NT2/D1 (cell line): ENCODE data around the gene FOXK1.
A peak's percentile ranks its signal among the peaks of the same experiment; 100 is the strongest.

Experiments used
- DNase-seq: peaks from one replicate; pipeline ENCODE4 v3.0.0-alpha.2; 2011; ENCODE audit warnings: low read depth, low spot score
- H3K27me3 ChIP-seq: 2 replicates; pipeline ENCODE4 v1.6.0; 2011; ENCODE audit warnings: mild to moderate bottlenecking; ENCODE audit not compliant: insufficient read length, insufficient read depth
- H3K36me3 ChIP-seq: 2 replicates; pipeline ENCODE4 v1.6.1; 2011; ENCODE audit warnings: mild to moderate bottlenecking, low read length, mixed read lengths; ENCODE audit not compliant: insufficient read depth, insufficient read length
- H3K4me1 ChIP-seq: 2 replicates; pipeline ENCODE4 v1.5.1; 2011; ENCODE audit not compliant: insufficient read depth, insufficient read length
- H3K4me3 ChIP-seq: 2 replicates; pipeline ENCODE4 v1.5.1; 2011; ENCODE audit warnings: low read depth; ENCODE audit not compliant: insufficient read length
- H3K9ac ChIP-seq: 2 replicates; pipeline ENCODE4 v1.6.0; 2011; ENCODE audit warnings: low read depth; ENCODE audit not compliant: insufficient read length
- H3K9me3 ChIP-seq: 2 replicates; pipeline ENCODE4 v1.5.1; 2011; ENCODE audit warnings: mild to moderate bottlenecking, low read length; ENCODE audit not compliant: insufficient read depth
- SUZ12 ChIP-seq: IDR thresholded peaks from 2 replicates; pipeline ENCODE4 v1.6.1; 2011; ENCODE audit not compliant: insufficient read length, insufficient read depth; ENCODE audit errors: extremely low read depth
- YY1 ChIP-seq: IDR thresholded peaks from 2 replicates; pipeline ENCODE4 v1.6.1; 2011; ENCODE audit not compliant: insufficient read length, insufficient read depth
- ZNF274 ChIP-seq: IDR thresholded peaks from 2 replicates; pipeline ENCODE4 v1.6.1; 2011; ENCODE audit warnings: mild to moderate bottlenecking, low read depth, low read length

The FOXK1 gene

DNA sequence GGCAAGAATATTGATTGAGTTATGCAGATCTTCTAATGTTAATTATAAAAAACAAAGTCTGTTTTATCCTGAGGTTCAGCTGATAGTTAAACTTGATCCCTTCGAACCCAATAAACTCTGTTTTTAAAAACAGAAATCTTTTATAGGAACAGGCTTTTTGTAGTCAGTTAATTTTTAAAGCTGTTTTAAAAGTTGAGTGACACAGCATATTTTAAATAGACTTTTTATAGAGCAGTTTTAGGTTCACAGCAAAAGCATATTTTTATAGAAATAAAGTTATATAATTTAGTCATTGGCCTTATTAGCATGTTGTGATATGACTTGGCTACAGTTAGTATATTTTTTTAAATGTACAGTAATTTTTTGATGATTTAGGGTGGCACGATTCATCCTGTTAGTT is 11.1 kb downstream of the FOXK1 start:
- H3K4me1 ChIP-seq: no peaks in the 10 kb centered on the region
- TF ChIP-seq SUZ12 (no peak), ZNF274 (no peak), YY1 (no peak)
- no peak for DNase-seq
- no peaks in the 10 kb centered on the region for H3K27me3 ChIP-seq
- H3K36me3 ChIP-seq: peaks cover 10% of the 10 kb centered on the region
- H3K9ac ChIP-seq: no peak overlapping the region
- no peak overlapping the region for H3K4me3 ChIP-seq
- H3K9me3 ChIP-seq: no peaks in the 10 kb centered on the region

GRCh38 chr7:4693749-4694148 is 11.7 kb downstream of the FOXK1 start:
- Histone ChIP-seq H3K36me3 (peaks cover 10% of the 10 kb centered on the region), H3K4me1 (no peaks in the 10 kb centered on the region), H3K9ac (no peak overlapping the region), H3K4me3 (no peak overlapping the region), H3K9me3 (no peaks in the 10 kb centered on the region), H3K27me3 (no peaks in the 10 kb centered on the region)
- TF ChIP-seq ZNF274 (no peak), SUZ12 (no peak), YY1 (no peak)
- no peak for DNase-seq

DNA sequence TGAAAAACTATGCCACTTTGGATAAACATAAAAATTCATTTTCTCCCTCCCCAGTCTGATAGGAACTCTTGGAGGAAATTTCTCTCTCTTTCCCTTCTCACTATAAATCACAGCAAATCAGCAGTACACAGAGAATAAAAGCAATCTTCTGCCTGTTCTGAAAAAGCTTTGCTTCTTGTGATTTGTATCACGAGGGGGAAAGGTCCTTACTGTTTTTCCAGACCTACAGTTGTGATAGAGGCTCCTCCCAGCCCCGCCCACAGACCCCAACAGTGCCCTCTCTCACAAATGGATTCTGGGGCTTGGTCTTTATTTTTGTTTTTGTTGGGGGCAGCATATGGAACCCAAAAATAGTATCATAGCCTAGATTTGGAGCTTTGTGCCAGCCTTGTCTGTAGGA is 12.2 kb downstream of the FOXK1 start:
- Histone ChIP-seq H3K4me3 (no peak overlapping the region), H3K9me3 (no peaks in the 10 kb centered on the region), H3K27me3 (no peaks in the 10 kb centered on the region), H3K4me1 (no peaks in the 10 kb centered on the region), H3K9ac (no peak overlapping the region), H3K36me3 (peaks cover 7% of the 10 kb centered on the region)
- TF ChIP-seq ZNF274 (no peak), SUZ12 (no peak), YY1 (no peak)
- DNase-seq: no peak

- no peak overlapping the region for H3K9ac ChIP-seq
- TF ChIP-seq YY1 (no peak), SUZ12 (no peak), ZNF274 (no peak)
- H3K4me3 ChIP-seq: no peak overlapping the region
- H3K36me3 ChIP-seq: peaks cover 3% of the 10 kb centered on the region
- peaks cover 34% of the 10 kb centered on the region for H3K27me3 ChIP-seq
- no peaks in the 10 kb centered on the region for H3K9me3 ChIP-seq
- DNase-seq: no peak
- peaks cover 10% of the 10 kb centered on the region for H3K4me1 ChIP-seq
Measured at GRCh38 chr7:4698707-4699275, 16.7 kb downstream of the FOXK1 start.

DNA sequence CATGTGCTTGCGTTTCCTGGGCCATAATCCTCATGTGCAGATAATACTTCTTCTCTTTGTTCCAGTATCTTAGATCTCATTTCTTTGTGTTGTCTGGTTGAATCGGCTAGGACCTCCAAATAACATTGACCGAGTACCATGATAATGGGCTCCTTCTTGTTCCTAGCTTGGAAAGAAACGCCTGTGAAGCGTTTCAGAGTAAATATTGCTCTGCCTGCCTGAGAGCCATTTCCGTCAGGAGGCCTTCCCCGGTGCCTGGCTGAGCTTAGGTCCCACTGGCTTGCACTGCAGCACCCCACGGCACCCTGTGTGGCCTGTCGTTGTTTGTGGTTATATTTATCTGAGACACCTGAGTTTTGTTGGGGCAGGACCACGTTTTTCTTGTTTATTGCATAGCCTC is 17.7 kb downstream of the FOXK1 start:
- Histone ChIP-seq H3K36me3 (peaks cover 3% of the 10 kb centered on the region), H3K27me3 (peaks cover 44% of the 10 kb centered on the region), H3K4me1 (peaks cover 10% of the 10 kb centered on the region), H3K9me3 (no peaks in the 10 kb centered on the region), H3K9ac (no peak overlapping the region), H3K4me3 (no peak overlapping the region)
- TF ChIP-seq ZNF274: no peak
- TF ChIP-seq SUZ12: no peak
- TF ChIP-seq YY1: no peak
- no peak for DNase-seq

DNA sequence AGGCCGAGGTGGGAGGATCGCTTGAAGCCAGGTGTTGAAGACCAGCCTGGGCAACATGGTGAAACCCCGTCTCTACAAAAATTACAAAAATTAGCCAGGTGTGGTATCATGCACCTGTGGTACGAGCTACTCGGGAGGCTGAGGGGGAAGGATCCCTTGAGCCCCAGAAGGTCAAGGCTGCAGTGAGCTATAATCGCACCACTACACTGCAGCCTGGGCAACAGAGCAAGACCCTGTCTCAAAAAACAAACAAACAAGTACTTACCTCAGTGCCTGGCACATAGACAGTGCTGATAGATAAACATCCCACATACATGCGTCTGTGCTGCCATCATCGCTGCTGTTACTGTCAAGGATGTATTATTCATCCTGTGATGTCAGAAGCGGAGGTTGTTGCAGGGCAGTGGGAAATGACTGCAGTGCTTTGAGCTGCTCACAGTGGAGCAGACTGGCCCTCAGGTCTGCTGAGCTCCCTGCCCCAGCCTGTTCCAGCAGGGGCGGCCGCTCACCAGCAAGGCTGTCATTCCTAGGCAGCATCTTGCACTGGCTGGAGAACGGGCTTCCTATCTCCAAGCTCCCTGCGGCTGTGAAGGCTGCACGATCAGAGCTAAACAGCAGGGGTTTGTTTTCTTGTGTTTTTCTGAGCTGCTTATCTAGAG is 18.6 kb downstream of the FOXK1 start:
- Histone ChIP-seq H3K36me3 (peaks cover 3% of the 10 kb centered on the region), H3K27me3 (peaks cover 53% of the 10 kb centered on the region), H3K4me1 (peaks cover 10% of the 10 kb centered on the region), H3K9me3 (no peaks in the 10 kb centered on the region), H3K9ac (no peak overlapping the region), H3K4me3 (no peak overlapping the region)
- no peak for TF ChIP-seq ZNF274
- TF ChIP-seq YY1: no peak
- no peak for TF ChIP-seq SUZ12
- DNase-seq: no peak

DNA sequence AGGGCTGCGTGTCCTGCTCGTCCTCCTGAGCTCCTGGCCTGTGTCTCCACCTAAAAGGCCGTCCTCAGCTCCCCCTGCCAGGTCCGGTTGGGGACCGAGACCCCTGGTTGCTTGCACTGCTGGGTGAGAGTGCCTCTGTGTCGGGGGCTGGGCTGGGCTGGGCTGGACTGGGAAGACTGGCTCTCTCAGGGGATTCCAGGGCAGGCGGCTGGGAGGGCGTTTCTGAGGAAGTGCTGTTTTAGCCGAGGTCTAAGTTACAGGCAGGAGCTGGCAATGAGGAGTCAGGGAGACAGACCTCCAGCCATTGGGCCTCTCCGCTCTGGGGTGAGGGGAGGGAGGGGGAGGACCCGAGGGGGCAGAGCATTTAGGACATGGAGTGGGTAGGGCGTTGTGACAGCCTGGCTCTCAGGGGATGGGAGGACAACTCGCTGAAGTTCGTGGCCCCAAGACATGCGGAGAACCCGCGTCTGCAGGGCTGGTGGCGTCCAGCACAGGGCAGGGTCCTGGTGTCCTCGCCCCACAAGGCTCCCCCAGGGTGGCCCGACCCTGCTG is 20.9 kb downstream of the FOXK1 start:
- Histone ChIP-seq H3K4me3 (no peak overlapping the region), H3K36me3 (no peaks in the 10 kb centered on the region), H3K4me1 (peaks cover 23% of the 10 kb centered on the region), H3K27me3 (peaks cover 65% of the 10 kb centered on the region), H3K9me3 (no peaks in the 10 kb centered on the region), H3K9ac (peak overlapping the region; percentile 26)
- TF ChIP-seq YY1 (no peak), ZNF274 (no peak), SUZ12 (no peak)
- DNase-seq: no peak
